Hepatocyte (in vitro differentiated cells): ENCODE measurements around the gene IL17F.

Experiments used
- EZH2 ChIP-seq: fragments of 200-600 bp; sonication (generic); IDR thresholded peaks from 2 replicates; pipeline ENCODE4 v1.6.1; 2016; ENCODE audit warnings: antibody characterized with exemption, mild to moderate bottlenecking, borderline replicate concordance
- EZH2phosphoT487 ChIP-seq: fragments of 200-600 bp; sonication (generic); IDR thresholded peaks from one replicate; pipeline ENCODE4 v1.6.1; 2018; ENCODE audit warnings: antibody characterized with exemption, mild to moderate bottlenecking, low read depth, moderate library complexity; ENCODE audit not compliant: unreplicated experiment, severe bottlenecking
- TF ChIP-seq, protein P1 (sequence below): fragments of 200-600 bp; sonication (generic); IDR thresholded peaks from 2 replicates; pipeline ENCODE4 v1.5.1; 2016; ENCODE audit warnings: antibody characterized with exemption, mild to moderate bottlenecking; ENCODE audit not compliant: poor library complexity

DNA sequence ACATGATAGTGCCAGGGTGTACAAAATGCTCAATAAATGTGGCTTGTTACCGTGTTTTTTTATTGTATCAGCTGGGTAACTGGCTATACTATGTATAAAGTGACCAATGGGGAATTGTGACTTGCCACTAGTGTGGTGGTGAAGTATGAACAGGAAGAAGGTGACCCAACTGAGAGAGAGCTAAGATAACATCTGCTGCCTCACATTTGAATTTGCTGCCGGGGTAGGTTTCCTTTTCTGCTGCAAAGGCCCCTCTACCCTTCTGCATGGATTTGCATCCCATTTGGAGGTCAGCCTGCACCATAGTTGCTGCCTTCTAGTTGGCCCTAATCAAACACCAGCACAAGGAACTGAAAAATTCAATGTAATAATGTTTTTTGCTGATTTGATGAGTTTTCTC, 34.1 kb downstream of the IL17F start:
- TF ChIP-seq, protein P1, sequence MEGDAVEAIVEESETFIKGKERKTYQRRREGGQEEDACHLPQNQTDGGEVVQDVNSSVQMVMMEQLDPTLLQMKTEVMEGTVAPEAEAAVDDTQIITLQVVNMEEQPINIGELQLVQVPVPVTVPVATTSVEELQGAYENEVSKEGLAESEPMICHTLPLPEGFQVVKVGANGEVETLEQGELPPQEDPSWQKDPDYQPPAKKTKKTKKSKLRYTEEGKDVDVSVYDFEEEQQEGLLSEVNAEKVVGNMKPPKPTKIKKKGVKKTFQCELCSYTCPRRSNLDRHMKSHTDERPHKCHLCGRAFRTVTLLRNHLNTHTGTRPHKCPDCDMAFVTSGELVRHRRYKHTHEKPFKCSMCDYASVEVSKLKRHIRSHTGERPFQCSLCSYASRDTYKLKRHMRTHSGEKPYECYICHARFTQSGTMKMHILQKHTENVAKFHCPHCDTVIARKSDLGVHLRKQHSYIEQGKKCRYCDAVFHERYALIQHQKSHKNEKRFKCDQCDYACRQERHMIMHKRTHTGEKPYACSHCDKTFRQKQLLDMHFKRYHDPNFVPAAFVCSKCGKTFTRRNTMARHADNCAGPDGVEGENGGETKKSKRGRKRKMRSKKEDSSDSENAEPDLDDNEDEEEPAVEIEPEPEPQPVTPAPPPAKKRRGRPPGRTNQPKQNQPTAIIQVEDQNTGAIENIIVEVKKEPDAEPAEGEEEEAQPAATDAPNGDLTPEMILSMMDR, result no peak
- TF ChIP-seq EZH2 (no peak), EZH2phosphoT487 (no peak)
